HEK293 (cell line): ENCODE data around the gene SEC14L6.

Experiments
- BCL11B ChIP-seq: fragments of 450-650 bp; formaldehyde crosslinking; IDR thresholded peaks from 2 replicates; pipeline ENCODE4 v1.5.1; 2016; ENCODE audit warnings: low read depth, missing biosample characterization, missing genetic modification characterization
- CTCF ChIP-seq: fragments of 450-650 bp; formaldehyde crosslinking; IDR thresholded peaks from 2 replicates; pipeline ENCODE4 v1.5.1; 2016; ENCODE audit warnings: missing biosample characterization, missing genetic modification characterization
- MZF1 ChIP-seq: fragments of 450-650 bp; formaldehyde crosslinking; IDR thresholded peaks from 2 replicates; pipeline ENCODE4 v1.5.1; 2017; ENCODE audit warnings: missing biosample characterization, missing genetic modification characterization, borderline replicate concordance
- TRIM28 ChIP-seq: IDR thresholded peaks from 2 replicates; pipeline ENCODE4 v1.6.1; 2011; ENCODE audit warnings: low read length, control low read depth, borderline replicate concordance
- YY1 ChIP-seq: fragments of 450-650 bp; formaldehyde crosslinking; IDR thresholded peaks from 2 replicates; pipeline ENCODE4 v1.5.1; 2018; ENCODE audit warnings: missing biosample characterization, missing genetic modification characterization
- ZNF138 ChIP-seq: fragments of 450-650 bp; formaldehyde crosslinking; IDR thresholded peaks from 2 replicates; pipeline ENCODE4 v1.5.1; 2016; ENCODE audit warnings: missing biosample characterization, missing genetic modification characterization, borderline replicate concordance
- ZNF140 ChIP-seq: fragments of 450-650 bp; formaldehyde crosslinking; IDR thresholded peaks from 2 replicates; pipeline ENCODE4 v1.5.1; 2016; ENCODE audit warnings: missing biosample characterization, missing genetic modification characterization
- ZNF155 ChIP-seq: fragments of 450-650 bp; formaldehyde crosslinking; IDR thresholded peaks from 2 replicates; pipeline ENCODE4 v1.5.1; 2016; ENCODE audit warnings: missing biosample characterization, missing genetic modification characterization
- ZNF302 ChIP-seq: fragments of 450-650 bp; formaldehyde crosslinking; IDR thresholded peaks from 2 replicates; pipeline ENCODE4 v1.5.1; 2016; ENCODE audit warnings: missing biosample characterization, missing genetic modification characterization, low read depth
- ZNF514 ChIP-seq: fragments of 450-650 bp; formaldehyde crosslinking; IDR thresholded peaks from 2 replicates; pipeline ENCODE4 v1.5.1; 2016; ENCODE audit warnings: missing biosample characterization, missing genetic modification characterization
- ZNF76 ChIP-seq: fragments of 450-650 bp; formaldehyde crosslinking; IDR thresholded peaks from 2 replicates; pipeline ENCODE4; 2016; ENCODE audit warnings: low read depth, missing biosample characterization, missing genetic modification characterization, borderline replicate concordance

GRCh38 chr22:30497466-30498150, 48.9 kb downstream of the SEC14L6 start:
- no peak for TF ChIP-seq ZNF76 (tag by site-specific recombination)
- no peak for TF ChIP-seq ZNF138 (tag by site-specific recombination)
- no peak for TF ChIP-seq ZNF302 (tag by site-specific recombination)
- TF ChIP-seq BCL11B (tag by site-specific recombination) = no peak
- no peak for TF ChIP-seq CTCF (tag by site-specific recombination)
- no peak for TF ChIP-seq ZNF155 (tag by site-specific recombination)
- no peak for TF ChIP-seq TRIM28
- TF ChIP-seq YY1 = no peak
- no peak for TF ChIP-seq ZNF514
- TF ChIP-seq ZNF140 (tag by site-specific recombination) = no peak
- TF ChIP-seq MZF1 = no peak
